Kidney epithelial cell (primary cell): ENCODE data around the gene DPH7. TPM values are rescaled to one million over a fixed set of nuclear protein-coding genes. Genes with fewer than 3 reads are reported as not detected.

Experiments
- DNase-seq: peaks from one replicate; pipeline ENCODE4 v3.0.0-alpha.2; 2010; ENCODE audit warnings: low read depth
- H3K27me3 ChIP-seq: 2 replicates; pipeline ENCODE4 v1.6.0; 2011; ENCODE audit warnings: low read length; ENCODE audit not compliant: control insufficient read depth, insufficient read depth
- H3K36me3 ChIP-seq: 2 replicates; pipeline ENCODE4 v1.5.1; 2011; ENCODE audit warnings: low read length; ENCODE audit not compliant: control insufficient read depth, insufficient read depth
- H3K4me3 ChIP-seq: 2 replicates; pipeline ENCODE4 v1.5.1; 2011; ENCODE audit warnings: low read depth, mild to moderate bottlenecking, control low read depth, low read length
- CTCF ChIP-seq: IDR thresholded peaks from 2 replicates; pipeline ENCODE4 v1.5.1; 2011; ENCODE audit warnings: mild to moderate bottlenecking, moderate library complexity, low read length, control low read depth, inconsistent platforms; ENCODE audit not compliant: insufficient read depth, poor library complexity, severe bottlenecking
- total RNA-seq: library from RNA; depleted of rRNA; stranded (reverse); fragments of >200 nt; gene quantifications from 2 replicates; pipeline ENCODE4 v1.2.3, GENCODE V29; 2015

Gene DPH7
- total RNA-seq, 1 donor from 2014 or later: 38.9 TPM

DNA sequence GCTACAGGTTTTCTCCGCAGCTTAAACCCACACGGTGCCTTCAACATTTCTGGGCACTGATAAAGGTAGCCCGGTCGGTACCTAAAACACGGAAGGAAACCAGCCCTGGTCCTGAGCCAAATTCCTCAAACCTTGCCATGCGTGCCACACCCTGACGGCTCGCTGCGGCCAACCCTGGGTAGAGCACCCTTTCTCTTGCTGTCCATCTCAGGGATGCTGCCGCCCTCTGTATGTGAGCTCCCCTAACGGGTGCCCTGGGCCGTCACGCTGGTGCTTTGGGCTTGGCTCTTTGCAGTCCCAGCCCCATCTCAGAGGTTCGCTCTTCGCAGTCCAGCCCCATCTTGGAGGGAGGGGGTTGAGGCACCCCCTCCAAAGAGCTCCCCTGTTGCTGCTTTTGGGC lies 72.5 kb downstream of the DPH7 start:
- no peak for TF ChIP-seq CTCF
- Histone ChIP-seq H3K27me3 (no peaks in the 10 kb centered on the region), H3K36me3 (no peaks in the 10 kb centered on the region), H3K4me3 (no peak overlapping the region)
- no peak for DNase-seq

DNA sequence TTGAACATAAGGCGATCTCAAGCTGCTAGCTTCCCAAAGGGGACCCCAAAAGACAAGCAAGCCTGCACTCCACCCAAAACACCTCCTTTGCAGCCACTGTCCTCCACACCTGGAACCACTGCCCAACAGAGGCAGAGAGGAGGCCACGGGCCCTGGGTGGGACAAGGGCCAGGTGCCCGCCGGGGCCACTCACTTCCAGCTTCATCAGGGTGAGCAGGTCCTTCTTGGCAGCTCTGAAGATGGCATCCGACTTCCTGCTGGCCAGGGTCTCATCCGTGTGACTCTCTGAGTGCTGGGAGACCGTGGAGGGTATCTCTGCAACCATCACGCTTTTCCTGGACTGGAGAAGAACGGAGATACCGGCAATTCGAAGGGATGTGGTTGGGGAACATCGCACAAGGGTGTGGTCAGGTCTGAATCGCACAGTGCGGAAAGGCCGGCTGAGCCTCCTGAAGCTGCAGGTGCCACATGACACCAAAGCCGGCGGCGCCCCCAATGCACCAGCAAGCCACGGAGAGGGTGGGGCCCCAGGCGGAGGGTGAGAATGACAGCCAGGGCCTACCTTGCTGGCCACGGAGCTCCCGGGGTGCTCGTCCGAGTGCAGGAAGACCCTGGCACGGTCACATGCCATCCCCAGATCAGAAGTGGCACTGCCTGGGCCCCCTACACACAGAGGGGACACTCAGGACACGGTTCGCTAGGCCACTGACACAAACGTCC lies 73.1 kb downstream of the DPH7 start:
- Histone ChIP-seq H3K4me3 (no peak overlapping the region), H3K27me3 (no peaks in the 10 kb centered on the region), H3K36me3 (no peaks in the 10 kb centered on the region)
- DNase-seq: no peak
- no peak for TF ChIP-seq CTCF

Other genes with a start within 250 kb of the DPH7 start
- 8.6 and 13.3 TPM in 2 replicates for gene EXD3, start 155.8 kb downstream of the DPH7 start, total RNA-seq
- gene NOXA1, start 155.5 kb downstream of the DPH7 start, total RNA-seq: 0.84 and 1.8 TPM in 2 replicates
- not detected in 2 replicates for gene ENTPD8, start 137.6 kb downstream of the DPH7 start, total RNA-seq
- gene NSMF, start 119.6 kb downstream of the DPH7 start, total RNA-seq: 52.5 and 65.5 TPM in 2 replicates
- gene PNPLA7, start 28.5 kb downstream of the DPH7 start, total RNA-seq: 0.04 and 0.21 TPM in 2 replicates
- gene MRPL41, start 27.0 kb downstream of the DPH7 start, total RNA-seq: 77.9 and 83.3 TPM in 2 replicates
- 27.1 and 27.6 TPM in 2 replicates for gene ZMYND19, start 11.6 kb upstream of the DPH7 start, total RNA-seq
- gene ARRDC1, start 26.8 kb upstream of the DPH7 start, total RNA-seq: 84.2 and 110 TPM in 2 replicates
- 59.9 and 70.9 TPM in 2 replicates for gene EHMT1, start 40.1 kb upstream of the DPH7 start, total RNA-seq